B cell (primary cell): ENCODE data around the gene DTX3. TPM values are rescaled to one million over a fixed set of nuclear protein-coding genes. Genes with fewer than 3 reads are reported as not detected.

Experiments used
- ATAC-seq: fragments of 200-7000 bp; cut with Tn5 transposase; one replicate; pipeline ENCODE4 v1.10.0; 2021; ENCODE audit warnings: low read depth, mild to moderate bottlenecking, moderate number of reproducible peaks, moderate library complexity
- CTCF ChIA-PET: fragments of 350-600 bp; sonication (Branson Sonifier 250); formaldehyde crosslinking; loops from one replicate; lab custom pipeline; 2021; ENCODE audit warnings: antibody characterized with exemption, inconsistent platforms; lab: Charles Lee
- POLR2A ChIA-PET: fragments of 350-600 bp; sonication (Branson Sonifier 250); formaldehyde crosslinking; loops from one replicate; lab custom pipeline; 2021; ENCODE audit warnings: antibody characterized with exemption; lab: Charles Lee
- DNase-seq: peaks from one replicate; pipeline ENCODE4 v3.0.0; 2013
- H2AFZ ChIP-seq: 2 replicates; pipeline ENCODE4 v1.6.1; 2012; ENCODE audit warnings: mild to moderate bottlenecking, low read depth, low read length; ENCODE audit not compliant: insufficient read depth, poor library complexity, severe bottlenecking
- H3K27ac ChIP-seq, 2 donors: 1 replicate in 1 of 2; 2 replicates in 1 of 2; pipeline ENCODE4 v1.5.1; 2012 to 2013; ENCODE audit warnings: low read length in 2 of 2, mild to moderate bottlenecking in 2 of 2, moderate library complexity in 1 of 2
- H3K27me3 ChIP-seq, 4 experiments: fragments of 200-600 bp in 1 of 4; sonication (generic) in 1 of 4; replicated peaks in 1 of 4; 1 replicate in 2 of 4; 2 replicates in 2 of 4; pipeline versions ENCODE4 v1.6.1 to v1.7.0; 2013 to 2016; ENCODE audit warnings: low read length in 3 of 4, mild to moderate bottlenecking in 2 of 4, mixed read lengths in 1 of 4, moderate library complexity in 1 of 4; ENCODE audit not compliant: insufficient read depth in 4 of 4, control insufficient read depth in 3 of 4; ENCODE audit errors: control extremely low read depth in 1 of 4
- H3K36me3 ChIP-seq, 2 experiments: replicated peaks in 1 of 2; 1 replicate in 1 of 2; 2 replicates in 1 of 2; pipeline versions ENCODE4 v1.6.1 to v1.7.1; 2013; ENCODE audit warnings: low read length in 1 of 2; ENCODE audit not compliant: insufficient read depth in 2 of 2, control insufficient read depth in 1 of 2; ENCODE audit errors: control extremely low read depth in 1 of 2, extremely low read depth in 1 of 2
- H3K4me1 ChIP-seq, 2 donors: fragments of 200-600 bp in 1 of 2; sonication (generic) in 1 of 2; 1 replicate in 1 of 2; 2 replicates in 1 of 2; pipeline versions ENCODE4 v1.5.1 to v1.6.1; 2013 to 2017; ENCODE audit warnings: low read length in 2 of 2; ENCODE audit not compliant: control insufficient read depth in 2 of 2, insufficient read depth in 2 of 2
- H3K4me2 ChIP-seq: replicated peaks from 2 replicates; pipeline ENCODE3; 2012; ENCODE audit warnings: mild to moderate bottlenecking, low read depth, low read length; ENCODE audit not compliant: poor library complexity, severe bottlenecking
- H3K4me3 ChIP-seq, 5 experiments: fragments of 200-600 bp in 1 of 5; sonication (generic) in 1 of 5; 1 replicate in 3 of 5; 2 replicates in 2 of 5; pipeline versions ENCODE4 v1.5.1 to v1.7.0; 2011 to 2016; ENCODE audit warnings: low read length in 4 of 5, mild to moderate bottlenecking in 4 of 5, low read depth in 2 of 5, control low read depth in 1 of 5, moderate library complexity in 1 of 5; ENCODE audit not compliant: insufficient read depth in 1 of 5; ENCODE audit errors: control extremely low read depth in 1 of 5, extremely low read depth in 1 of 5
- H3K79me2 ChIP-seq: fragments of 200-600 bp; sonication (generic); one replicate; pipeline ENCODE4 v1.6.0; 2016; ENCODE audit warnings: low read length; ENCODE audit not compliant: control insufficient read depth, insufficient read depth
- H3K9ac ChIP-seq: fragments of 200-600 bp; sonication (generic); 2 replicates; pipeline ENCODE4 v1.6.1; 2017; ENCODE audit warnings: mild to moderate bottlenecking, low read length, moderate library complexity
- H3K9me3 ChIP-seq, 3 donors: one replicate each; pipeline versions ENCODE4 v1.6.1 to v1.7.1; 2013; ENCODE audit warnings: low read length in 2 of 3; ENCODE audit not compliant: control insufficient read depth in 2 of 3, insufficient read depth in 1 of 3; ENCODE audit errors: control extremely low read depth in 1 of 3
- H4K20me1 ChIP-seq: 2 replicates; pipeline ENCODE4 v1.6.0; 2012; ENCODE audit warnings: mild to moderate bottlenecking, low read length; ENCODE audit not compliant: insufficient read depth, control insufficient read depth, poor library complexity, severe bottlenecking
- H3K27ac Mint-ChIP-seq: one replicate; pipeline ENCODE4 v1.8.0; 2021; ENCODE audit warnings: mixed read lengths
- H3K27me3 Mint-ChIP-seq: one replicate; pipeline ENCODE4 v1.8.0; 2021; ENCODE audit warnings: mixed read lengths
- H3K4me1 Mint-ChIP-seq: one replicate; pipeline ENCODE4 v1.8.0; 2021; ENCODE audit warnings: mixed read lengths
- H3K4me3 Mint-ChIP-seq: one replicate; pipeline ENCODE4 v1.8.0; 2021; ENCODE audit warnings: mixed read lengths
- H3K9me3 Mint-ChIP-seq: one replicate; pipeline ENCODE4 v1.8.0; 2022; ENCODE audit warnings: mixed read lengths; ENCODE audit not compliant: insufficient read depth
- CTCF ChIP-seq: fragments of 200-600 bp; IDR thresholded peaks from one replicate; pipeline ENCODE4 v1.8.0; 2022; ENCODE audit warnings: antibody characterized with exemption, mild to moderate bottlenecking
- EZH2 ChIP-seq: IDR thresholded peaks from 2 replicates; pipeline ENCODE4 v1.6.1; 2012; ENCODE audit warnings: borderline replicate concordance, low read depth, mild to moderate bottlenecking, moderate library complexity, low read length; ENCODE audit not compliant: insufficient read depth, poor library complexity, severe bottlenecking
- WGBS: methylation state at CpG from one replicate; pipeline ENCODE4 v1.1.5; 2013; ENCODE audit warnings: missing lambda C conversion rate; ENCODE audit not compliant: insufficient coverage; 5-methylcytosine and 5-hydroxymethylcytosine counted together
- intact Hi-C: fragments of 100-400 bp; cut with micrococcal nuclease; formaldehyde crosslinking; loops from one replicate; pipeline ENCODE4 v1.10.0; 2022
- polyA plus RNA-seq: library from polyadenylated mRNA; depleted of rRNA; stranded (reverse); fragments of >200 nt; gene quantifications from 2 replicates; pipeline ENCODE4 v1.2.3, GENCODE V29; 2012
- total RNA-seq, 2 donors: library from RNA; stranded (reverse); fragments of 120-200 nt in 1 of 2; gene quantifications; 1 replicate in 1 of 2; 2 replicates in 1 of 2; pipeline versions ENCODE4 v1.2.3 to v1.2.4, GENCODE V29; 2013 to 2022

The DTX3 gene
- total and polyA plus RNA-seq, 2 donors (not counting 1 experiment from before 2014, with no cell fraction given), result 3.5 to 7.3 TPM

- no peak for TF ChIP-seq EZH2
- Histone ChIP-seq H2AFZ (peak within 1 kb of the TSS; percentile 87), H3K4me1 (peaks cover 14 to 21% of the 10 kb centered on the region in 2 donors), H3K27ac (peak within 1 kb of the TSS; percentile 50 to 63), H3K9ac (peak within 1 kb of the TSS; percentile 73), H3K27me3 (peaks cover 0 to 14% (median 7%) of the 10 kb centered on the region in 4 experiments), H4K20me1 (peaks cover 3% of the 10 kb centered on the region), H3K4me2 (peak within 1 kb of the TSS; percentile 90), H3K79me2 (peaks cover 15% of the 10 kb centered on the region), H3K4me3 (peak within 1 kb of the TSS; percentile 70 to 97 (median 78)), H3K9me3 (no peaks in the 10 kb centered on the region), H3K36me3 (peaks cover 6 to 18% of the 10 kb centered on the region in 2 experiments)
- 1% methylated on average over 68 of the region's 69 CpGs for WGBS
- Mint-ChIP-seq H3K4me1 (peaks cover 26% of the 10 kb centered on the region), H3K27me3 (peaks cover 3% of the 10 kb centered on the region), H3K9me3 (no peaks in the 10 kb centered on the region), H3K4me3 (peak within 1 kb of the TSS; percentile 89), H3K27ac (peak within 1 kb of the TSS; percentile 81)
- ChIA-PET POLR2A (interaction anchor here (0.9 to 1.7 kb wide), 2 partner anchors 14 to 25 kb away, joined by 3 to 4 read pairs; no protein-coding TSS in a partner anchor), CTCF (interaction anchor here (0.7 to 3.7 kb wide), 7 partner anchors 8 to 42 kb away, joined by 3 to 32 read pairs (median 5); partner anchors contain the start of gene B4GALNT1)
- DNase-seq (peak; percentile 89), ATAC-seq (peak; percentile 98)
- intact Hi-C loops, result loop anchor here (1.0 to 2.0 kb wide), 3 partner anchors 8 to 44 kb away; partner anchors contain the start of gene DCTN2
Measured at GRCh38 chr12:57590864-57591781, 13.5 kb upstream of the DTX3 start, which contains the start of gene PIP4K2C. PIP4K2C (plus strand) TSS chr12:57591192; CDS start chr12:57591290, 98 bp downstream.

- peak overlapping the region in 4 of 5 experiments; percentile 75 to 97 (median 82) for H3K4me3 ChIP-seq
- peak overlapping the region in 1 of 2 donors; percentile 63 for H3K27ac ChIP-seq
- H3K79me2 ChIP-seq, result peaks cover 15% of the 10 kb centered on the region
- H3K4me2 ChIP-seq, result peak overlapping the region; percentile 90
- no peak for TF ChIP-seq EZH2
- no peak for TF ChIP-seq CTCF
- H4K20me1 ChIP-seq, result peaks cover 3% of the 10 kb centered on the region
- WGBS, result 74% methylated on average over 9 of the region's 10 CpGs
- peaks cover 0 to 12% (median 7%) of the 10 kb centered on the region in 4 experiments for H3K27me3 ChIP-seq
- H2AFZ ChIP-seq, result peak overlapping the region; percentile 87
- ChIA-PET CTCF (interaction anchor here (0.7 to 3.7 kb wide), 6 partner anchors 9 to 41 kb away, joined by 3 to 32 read pairs (median 5); partner anchors contain the start of gene B4GALNT1), POLR2A (interaction anchor here (0.9 to 1.7 kb wide), 2 partner anchors 13 to 24 kb away, joined by 3 to 4 read pairs; no protein-coding TSS in a partner anchor)
- peaks cover 14 to 21% of the 10 kb centered on the region in 2 donors for H3K4me1 ChIP-seq
- peaks cover 10 to 25% of the 10 kb centered on the region in 2 experiments for H3K36me3 ChIP-seq
- H3K9ac ChIP-seq, result peak overlapping the region; percentile 73
- H3K27ac Mint-ChIP-seq, result peak overlapping the region; percentile 81
- intact Hi-C loops, result loop anchor here (1.0 to 2.0 kb wide), 3 partner anchors 9 to 45 kb away; partner anchors contain the start of gene DCTN2
- peak overlapping the region; percentile 89 for H3K4me3 Mint-ChIP-seq
- peaks cover 3% of the 10 kb centered on the region for H3K27me3 Mint-ChIP-seq
- H3K9me3 ChIP-seq, result no peaks in the 10 kb centered on the region
- ATAC-seq (no peak), DNase-seq (no peak)
- H3K4me1 Mint-ChIP-seq, result peaks cover 26% of the 10 kb centered on the region
- H3K9me3 Mint-ChIP-seq, result no peaks in the 10 kb centered on the region
Measured at GRCh38 chr12:57591782-57592325, 12.8 kb upstream of the DTX3 start.
